GM12878 (cell line): Measurements from ENCODE around the gene DBR1. TPM values are rescaled to one million over a fixed set of nuclear protein-coding genes. Genes with fewer than 3 reads are reported as not detected.

Source experiments
- ATAC-seq: fragments of 200-7000 bp; cut with Tn5 transposase; 3 replicates; pipeline ENCODE4 v1.9.1; 2020; ENCODE audit warnings: mild to moderate bottlenecking, moderate library complexity
- BruUV-seq: library from RNA; stranded (reverse); fragments of 400-500 nt; replicated peaks from 2 replicates; lab custom pipeline; 2021; lab: Mats Ljungman, UMichigan
- CTCF ChIA-PET: fragments of 300-600 bp; sonication (Branson Sonifier 250); formaldehyde crosslinking; extraction: SDS; loops from one replicate; lab custom pipeline; 2021; ENCODE audit warnings: inconsistent platforms; lab: Yijun Ruan, JAX
- POLR2A ChIA-PET: fragments of 350-600 bp; formaldehyde crosslinking; extraction: SDS; loops from one replicate; lab custom pipeline; 2021; ENCODE audit warnings: inconsistent platforms; lab: Charles Lee
- RAD21 ChIA-PET: fragments of 300-600 bp; sonication (Branson Sonifier 250); formaldehyde crosslinking; loops from one replicate; lab custom pipeline; 2023; ENCODE audit warnings: antibody characterized with exemption; ENCODE audit not compliant: unreplicated experiment; lab: Charles Lee
- SMC1A ChIA-PET: fragments of 300-600 bp; sonication (Branson Sonifier 250); formaldehyde crosslinking; loops from one replicate; lab custom pipeline; 2023; ENCODE audit not compliant: unreplicated experiment, uncharacterized antibody; lab: Charles Lee
- DNase-seq: peaks from one replicate; pipeline ENCODE4 v3.0.0-alpha.2; 2011; ENCODE audit warnings: low read depth, low spot score
- FAIRE-seq: peaks from 3 replicates; lab custom pipeline; 2011; peaks lifted over from hg19 to GRCh38; lab: Jason Lieb, UNC
- H2AFZ ChIP-seq: 2 replicates; pipeline ENCODE4 v1.6.0; 2011; ENCODE audit warnings: low read depth, low read length, control low read depth; ENCODE audit not compliant: control insufficient read depth
- H3K27ac ChIP-seq: 2 replicates; pipeline ENCODE4 v1.5.1; 2011; ENCODE audit warnings: control low read depth; ENCODE audit not compliant: control insufficient read depth, insufficient read depth
- H3K27me3 ChIP-seq, 2 experiments: replicated peaks in 1 of 2; 2 replicates each; pipeline versions ENCODE4 v1.6.0 to v1.6.1; 2011; ENCODE audit warnings: low read length in 1 of 2; ENCODE audit not compliant: control insufficient read depth in 2 of 2, insufficient read depth in 2 of 2
- H3K36me3 ChIP-seq, 2 experiments: 2 replicates each; pipeline ENCODE4 v1.5.1; 2011; ENCODE audit warnings: low read length in 1 of 2; ENCODE audit not compliant: control insufficient read depth in 2 of 2, insufficient read depth in 2 of 2
- H3K4me1 ChIP-seq: 2 replicates; pipeline ENCODE4 v1.6.1; 2011; ENCODE audit warnings: mild to moderate bottlenecking, low read length, moderate library complexity, mixed read lengths; ENCODE audit not compliant: control insufficient read depth, insufficient read depth
- H3K4me2 ChIP-seq: 2 replicates; pipeline ENCODE4 v1.6.0; 2011; ENCODE audit warnings: control low read depth; ENCODE audit not compliant: control insufficient read depth, insufficient read depth
- H3K4me3 ChIP-seq: fragments of 200-600 bp; sonication (generic); 2 replicates; pipeline ENCODE4 v1.5.1; 2016
- H3K79me2 ChIP-seq: 2 replicates; pipeline ENCODE4 v1.6.0; 2011; ENCODE audit warnings: low read length; ENCODE audit not compliant: control insufficient read depth, insufficient read depth
- H3K9ac ChIP-seq: 2 replicates; pipeline ENCODE4 v1.8.0; 2011; ENCODE audit warnings: low read length, control low read depth, mixed read lengths; ENCODE audit not compliant: control insufficient read depth, insufficient read depth
- H3K9me3 ChIP-seq: replicated peaks from 3 replicates; pipeline ENCODE4 v1.5.1; 2011; ENCODE audit warnings: mild to moderate bottlenecking, low read length; ENCODE audit not compliant: control insufficient read depth, insufficient read depth
- H4K20me1 ChIP-seq: 2 replicates; pipeline ENCODE4 v1.6.0; 2011; ENCODE audit not compliant: control insufficient read depth, insufficient read depth
- EED ChIP-seq: sonication (generic); IDR thresholded peaks from 2 replicates; pipeline ENCODE4 v1.6.1; 2016; ENCODE audit warnings: antibody characterized with exemption, low read depth
- ESRRA ChIP-seq: IDR thresholded peaks from 2 replicates; pipeline ENCODE4 v1.6.1; 2012; ENCODE audit warnings: mild to moderate bottlenecking, low read length, improper control_type of control experiment
- KDM1A ChIP-seq: fragments of 200-600 bp; sonication (generic); IDR thresholded peaks from 2 replicates; pipeline ENCODE4 v1.6.1; 2016; ENCODE audit warnings: borderline replicate concordance
- KLF5 ChIP-seq: fragments of 450-650 bp; IDR thresholded peaks from 2 replicates; pipeline ENCODE4 v1.6.1; 2014; ENCODE audit warnings: mild to moderate bottlenecking; ENCODE audit not compliant: partially characterized antibody
- MEF2B ChIP-seq: fragments of 450-650 bp; IDR thresholded peaks from 2 replicates; pipeline ENCODE4 v1.6.1; 2018; ENCODE audit warnings: mild to moderate bottlenecking, moderate library complexity; ENCODE audit not compliant: partially characterized antibody, poor library complexity, severe bottlenecking
- PRDM15 ChIP-seq: fragments of 450-650 bp; formaldehyde crosslinking; IDR thresholded peaks from 2 replicates; pipeline ENCODE4 v1.4.0; 2020; ENCODE audit warnings: mild to moderate bottlenecking, moderate library complexity
- SMARCA5 ChIP-seq: fragments of 450-650 bp; IDR thresholded peaks from 2 replicates; pipeline ENCODE4 v1.6.1; 2017; ENCODE audit warnings: mild to moderate bottlenecking
- ZNF24 ChIP-seq: fragments of 450-650 bp; IDR thresholded peaks from 2 replicates; pipeline ENCODE4 v1.6.1; 2017; ENCODE audit warnings: antibody characterized with exemption, mild to moderate bottlenecking
- in situ Hi-C: fragments of 300-500 bp; cut with MboI; formaldehyde crosslinking; loops from 9 replicates; pipeline ENCODE4 v1.14.3; 2018; ENCODE audit warnings: mixed read lengths
- intact Hi-C: fragments of 100-400 bp; cut with micrococcal nuclease; formaldehyde crosslinking; loops from one replicate; pipeline ENCODE4 v1.14.2; 2022; ENCODE audit not compliant: unreplicated experiment
- polyA plus RNA-seq, 11 experiments: library from polyadenylated mRNA; depleted of rRNA in 4 of 11; unstranded in 6 of 11; stranded (reverse) in 5 of 11; fragments of >200 nt; fragmentation: Nextera tagmentation in 4 of 11; fragmentation: Illumina TruSeq in 1 of 11; extraction: Ambion mirVana in 4 of 11; extraction: Trizol in 1 of 11; gene quantifications; 1 replicate in 1 of 11; 2 replicates in 10 of 11; pipeline versions ENCODE4 v1.2.1 to v1.2.3, GENCODE V29; 2011 to 2016; ENCODE audit warnings: inconsistent platforms in 2 of 11, missing spikeins in 2 of 11, low read depth in 1 of 11
- total RNA-seq, 4 experiments: library from RNA; depleted of rRNA in 3 of 4; stranded (reverse); fragments of >200 nt in 3 of 4; fragmentation: Illumina TruSeq in 1 of 4; extraction: Trizol in 1 of 4; gene quantifications; 2 replicates each; pipeline versions ENCODE4 v1.2.1 to v1.2.3, GENCODE V29; 2013 to 2021

Gene DBR1
- total and polyA plus RNA-seq, 10 of the 15 experiments (the other 5 are each of a cell fraction or from before 2014, with no cell fraction given): 4.1 to 17.3 (median 15.8) TPM

- TF ChIP-seq SMARCA5 (no peak), MEF2B (no peak), ESRRA (no peak), KDM1A (no peak), ZNF24 (no peak), EED (no peak), KLF5 (no peak), PRDM15 (CRISPR knock-in tag) (no peak)
- FAIRE-seq (no peak), DNase-seq (no peak), ATAC-seq (no peak)
- CTCF ChIA-PET: no interaction called here
- Histone ChIP-seq H2AFZ (no peak overlapping the region), H3K27ac (no peak overlapping the region), H3K4me3 (no peak overlapping the region), H4K20me1 (no peaks in the 10 kb centered on the region), H3K4me2 (no peak overlapping the region), H3K79me2 (no peaks in the 10 kb centered on the region), H3K36me3 (no peaks in the 10 kb centered on the region), H3K4me1 (no peaks in the 10 kb centered on the region), H3K9ac (no peak overlapping the region), H3K27me3 (no peaks in the 10 kb centered on the region), H3K9me3 (no peaks in the 10 kb centered on the region)
- SMC1A ChIA-PET: no interaction called here
- no TSS peak for BruUV-seq
- RAD21 ChIA-PET: no interaction called here
- POLR2A ChIA-PET: no interaction called here
- intact Hi-C loops: no loop called here
- in situ Hi-C loops: no loop called here
These were observed 20.2 kb downstream of the DBR1 start for GRCh38 chr3:138154534-138154933.
